ENCODE data around the gene COLQ.

DNA sequence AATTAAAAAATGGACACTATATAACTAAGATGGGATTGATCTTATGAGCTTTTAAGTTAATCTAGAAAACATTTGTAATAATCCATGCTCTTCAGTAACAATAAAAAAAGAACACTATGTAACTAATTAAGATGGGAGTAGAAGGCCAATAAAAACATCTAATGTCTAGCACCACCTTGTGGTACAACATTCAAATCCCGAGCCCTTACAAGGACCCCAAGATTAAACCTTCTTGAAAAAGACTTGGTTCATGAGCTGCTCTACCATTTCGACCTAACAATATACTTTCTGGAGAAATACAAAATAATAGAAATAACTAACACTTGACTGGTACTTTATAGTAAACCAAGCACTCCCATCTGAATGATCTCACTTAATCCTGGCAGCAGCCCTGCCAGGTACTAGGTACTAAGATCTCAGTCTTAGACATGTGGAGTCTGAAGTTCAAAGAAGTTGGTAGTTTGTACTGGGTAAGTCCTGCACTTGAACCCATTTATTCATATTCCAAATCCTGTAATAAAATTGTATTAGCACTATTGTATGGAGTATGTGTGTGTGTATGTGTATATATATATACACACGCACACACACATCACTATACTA is 116.0 kb downstream of the COLQ start:
- TF ChIP-seq CTCF (IDR thresholded peaks at IDR 0.05) (peak; percentile 82), EZH2 (IDR thresholded peaks at IDR 0.05) (no peak), EZH2phosphoT487 (IDR thresholded peaks at IDR 0.05) (no peak)

Measured in neural progenitor cell (in vitro differentiated cells).